NCI-H2196 (cell line): ENCODE results near the gene STXBP1.

ENCODE experiments used
- DNase-seq: peaks from one replicate; lab custom pipeline; 2025; ENCODE audit not compliant: unreplicated experiment; lab: John Stamatoyannopoulos, UW

The STXBP1 gene

DNA sequence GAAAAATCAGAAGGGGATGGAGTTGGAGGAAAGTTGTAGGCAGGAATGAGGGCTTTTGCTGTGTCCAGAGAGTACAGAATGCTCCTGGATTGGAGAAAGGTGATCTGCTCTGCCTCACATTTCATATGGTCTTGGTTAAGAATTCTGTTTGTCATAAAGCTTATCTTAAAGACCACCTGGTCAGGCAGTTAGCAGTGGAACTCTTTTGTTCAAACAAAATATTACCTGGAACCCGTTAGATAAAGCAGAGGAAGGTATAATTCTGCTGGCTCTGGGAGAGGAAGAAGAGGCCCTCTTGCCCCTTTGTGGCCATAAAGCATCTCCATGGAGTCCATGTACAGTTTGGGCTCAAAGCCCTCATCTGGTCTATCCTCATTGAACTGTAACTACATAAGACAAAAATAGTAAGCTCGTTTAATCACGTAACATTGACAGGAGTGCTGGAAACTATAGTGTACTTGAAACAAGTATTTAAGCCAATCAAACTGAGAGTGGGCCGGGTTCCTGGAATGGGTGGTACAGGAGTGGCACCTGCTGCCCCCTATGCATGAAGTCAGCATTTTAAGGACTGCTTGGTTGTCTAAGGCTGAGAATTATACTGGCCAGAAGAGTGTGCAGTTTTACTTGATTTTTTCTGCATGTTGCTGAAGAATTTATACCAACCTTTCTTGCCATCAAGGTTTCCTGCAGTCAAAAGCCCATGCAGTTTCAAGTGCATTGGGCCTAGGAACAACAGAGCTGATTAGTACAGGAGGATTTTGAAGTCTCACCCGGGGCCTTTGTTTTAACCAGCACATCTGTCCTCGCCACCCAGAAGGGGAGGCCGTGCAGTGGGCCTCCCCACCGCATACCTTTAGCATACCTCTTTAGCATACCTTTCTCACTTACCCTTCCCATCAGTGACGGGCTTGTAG, 39.9 kb downstream of the STXBP1 start:
- no peak for DNase-seq

DNA sequence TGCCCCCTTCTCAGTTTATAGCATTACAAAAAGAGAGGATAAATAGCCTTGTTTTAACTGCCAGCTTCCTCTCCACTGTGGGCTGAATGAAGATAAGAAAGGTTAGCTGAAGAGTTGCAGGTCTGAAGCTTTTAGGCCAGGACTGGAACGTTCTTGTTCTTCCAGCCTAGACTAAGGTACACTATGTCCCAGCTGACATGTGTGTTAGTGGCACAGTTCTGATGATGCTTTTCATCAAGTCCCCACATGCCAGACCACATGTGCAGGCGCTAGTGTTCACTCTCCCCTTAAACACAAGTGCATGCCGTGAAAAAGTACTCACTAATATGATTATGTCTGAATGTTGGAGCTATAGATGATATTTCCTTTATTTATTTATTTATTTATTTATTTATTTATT, 40.7 kb downstream of the STXBP1 start:
- DNase-seq = no peak

DNA sequence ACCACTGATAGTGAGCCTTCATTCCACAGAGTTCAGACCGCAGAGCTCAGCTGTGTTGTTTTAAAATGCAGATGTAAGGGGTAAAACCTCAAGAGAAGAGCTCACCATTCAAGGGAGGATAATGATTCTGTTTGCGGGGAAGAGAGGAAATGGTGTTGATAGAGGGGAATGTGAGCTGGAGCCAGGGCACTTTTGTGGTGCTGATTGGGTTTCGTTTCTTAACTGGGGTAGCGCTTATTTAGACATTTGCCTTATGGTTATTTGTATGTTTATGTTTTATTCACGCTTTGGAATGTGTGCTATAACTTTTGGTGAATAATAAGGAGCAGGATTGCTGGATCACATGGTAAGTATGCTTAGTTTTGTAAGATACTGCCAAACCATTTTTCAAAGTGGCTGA, 42.5 kb downstream of the STXBP1 start:
- no peak for DNase-seq

DNA sequence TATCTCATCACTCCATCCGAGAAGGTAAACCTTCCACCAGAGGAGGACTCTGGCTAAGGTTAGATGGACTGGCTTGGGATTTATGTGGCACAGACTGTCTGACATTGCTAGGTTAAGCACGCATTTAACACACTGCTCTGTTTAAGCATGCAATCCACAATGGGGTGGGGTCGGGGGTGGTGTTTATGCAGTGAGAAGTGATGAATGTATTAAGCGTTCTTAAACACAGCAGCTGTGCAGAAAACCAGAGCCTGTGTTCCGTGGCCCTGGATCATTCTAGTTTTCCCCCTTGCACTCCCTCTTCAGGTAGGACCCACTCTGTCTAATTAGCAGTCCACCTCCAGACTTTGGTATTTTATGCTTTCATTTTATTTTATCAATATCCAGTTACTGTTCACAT, 46.4 kb downstream of the STXBP1 start:
- DNase-seq = no peak

DNA sequence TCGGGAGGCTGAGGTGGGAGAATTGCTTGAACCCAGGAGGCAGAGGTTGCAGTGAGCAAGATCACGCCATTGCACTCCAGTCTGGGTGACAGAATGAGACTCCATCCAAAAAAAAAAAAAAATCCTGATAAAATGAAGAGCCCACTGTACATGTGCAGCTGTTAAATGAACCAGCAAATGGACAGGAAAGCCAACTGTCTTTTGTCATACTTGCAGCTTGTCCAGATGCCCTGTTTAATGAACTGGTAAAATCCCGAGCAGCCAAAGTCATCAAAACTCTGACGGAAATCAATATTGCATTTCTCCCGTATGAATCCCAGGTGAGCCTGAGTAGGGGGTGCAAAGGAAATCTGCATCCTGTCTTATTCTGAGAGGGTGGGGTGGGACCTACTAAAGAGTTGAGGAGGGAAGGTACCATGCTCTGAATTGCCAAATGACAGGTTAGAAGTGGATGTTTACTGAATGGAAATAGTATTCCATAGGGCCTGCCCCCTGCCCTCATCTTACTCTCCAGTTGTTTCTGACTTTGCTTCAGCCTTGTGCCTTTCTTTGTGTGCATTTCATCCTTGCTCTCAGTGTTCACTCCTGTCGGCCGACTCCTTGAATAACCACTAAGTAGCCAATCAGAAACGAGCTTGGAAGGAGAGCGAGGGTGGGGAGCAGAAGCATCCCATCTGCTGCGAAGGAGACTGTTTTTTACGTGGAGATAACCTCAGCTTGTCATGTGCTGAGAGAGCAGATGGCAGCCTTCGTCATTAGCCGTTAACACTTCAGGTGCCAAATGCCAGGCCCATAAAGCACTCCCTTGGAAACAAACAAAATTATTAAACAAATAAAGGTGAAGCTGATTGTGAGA, 49.0 kb downstream of the STXBP1 start:
- peak; percentile 27 for DNase-seq

DNA sequence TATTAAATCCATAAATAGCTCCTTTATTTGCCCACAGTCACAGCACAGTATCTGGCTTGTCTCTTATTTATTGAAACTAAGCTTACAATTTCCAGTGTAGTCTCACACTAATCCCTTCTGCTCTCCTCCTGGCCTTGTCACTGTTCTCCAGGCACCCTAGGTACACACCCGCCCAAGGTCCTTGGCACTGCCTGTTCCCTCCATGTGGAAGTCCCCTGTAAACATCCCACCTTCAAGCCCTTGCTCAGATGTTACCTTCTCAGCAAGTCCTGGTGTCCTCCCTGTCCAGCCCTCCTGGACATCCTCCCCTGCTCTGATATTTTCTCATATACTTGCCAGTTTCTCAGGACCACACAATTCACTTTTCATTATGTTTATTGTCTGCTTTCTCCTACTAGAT, 50.5 kb downstream of the STXBP1 start:
- DNase-seq = no peak

DNA sequence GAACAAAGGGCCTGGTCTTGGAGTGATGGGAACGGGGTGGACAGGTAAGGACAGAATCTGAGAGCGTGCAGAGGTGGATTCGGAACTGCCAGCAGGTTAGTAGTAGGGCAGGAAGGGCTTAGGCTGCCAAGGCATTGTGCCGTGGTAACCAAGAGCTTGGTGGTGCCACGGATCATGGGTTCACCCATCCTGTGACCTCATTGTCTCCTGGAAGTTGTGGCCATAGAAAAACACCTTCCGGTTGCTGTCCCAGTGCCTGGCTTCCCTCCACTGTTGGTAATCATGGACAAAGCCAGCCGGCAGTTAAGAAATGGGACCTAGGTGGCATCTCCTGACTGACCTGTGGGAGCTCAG, 52.2 kb downstream of the STXBP1 start:
- DNase-seq = no peak

DNA sequence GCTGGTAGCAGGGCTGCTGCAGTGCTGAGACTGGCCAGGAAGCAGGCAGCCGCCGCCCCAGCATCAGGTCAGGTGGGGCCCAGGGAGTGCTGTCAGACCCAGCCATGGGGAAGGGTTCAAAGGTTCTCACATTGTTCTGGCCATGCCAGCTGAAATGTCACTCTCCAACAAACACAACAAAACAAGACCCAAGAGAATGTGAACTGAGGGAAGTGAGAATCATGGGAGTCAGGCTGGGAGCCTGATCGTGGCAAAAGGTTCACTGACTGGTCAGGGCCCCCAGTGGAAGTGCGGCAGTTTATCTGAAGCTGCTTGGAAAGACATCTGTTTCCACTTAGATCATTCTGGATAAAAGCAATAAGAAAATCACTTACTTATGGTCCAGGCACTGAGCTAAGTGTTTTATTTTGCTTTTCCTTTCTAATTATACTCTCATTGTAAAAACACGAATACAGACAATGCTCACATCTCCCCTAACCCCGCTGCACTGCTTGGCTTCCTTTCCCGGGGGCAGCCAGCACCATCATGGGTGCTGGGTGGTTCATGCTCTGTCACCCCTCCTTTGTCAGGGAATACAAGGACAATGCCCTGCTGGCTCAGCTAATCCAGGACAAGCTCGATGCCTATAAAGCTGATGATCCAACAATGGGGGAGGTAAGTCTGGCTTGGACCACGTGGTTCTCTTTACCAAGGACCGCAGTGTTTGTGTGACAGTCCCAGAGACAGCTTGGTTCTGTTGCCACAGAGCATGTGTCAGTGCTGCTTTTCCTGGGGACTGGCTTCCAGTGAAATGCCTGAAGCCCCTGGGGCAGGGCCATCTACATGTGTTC, 52.8 kb downstream of the STXBP1 start:
- DNase-seq = no peak

DNA sequence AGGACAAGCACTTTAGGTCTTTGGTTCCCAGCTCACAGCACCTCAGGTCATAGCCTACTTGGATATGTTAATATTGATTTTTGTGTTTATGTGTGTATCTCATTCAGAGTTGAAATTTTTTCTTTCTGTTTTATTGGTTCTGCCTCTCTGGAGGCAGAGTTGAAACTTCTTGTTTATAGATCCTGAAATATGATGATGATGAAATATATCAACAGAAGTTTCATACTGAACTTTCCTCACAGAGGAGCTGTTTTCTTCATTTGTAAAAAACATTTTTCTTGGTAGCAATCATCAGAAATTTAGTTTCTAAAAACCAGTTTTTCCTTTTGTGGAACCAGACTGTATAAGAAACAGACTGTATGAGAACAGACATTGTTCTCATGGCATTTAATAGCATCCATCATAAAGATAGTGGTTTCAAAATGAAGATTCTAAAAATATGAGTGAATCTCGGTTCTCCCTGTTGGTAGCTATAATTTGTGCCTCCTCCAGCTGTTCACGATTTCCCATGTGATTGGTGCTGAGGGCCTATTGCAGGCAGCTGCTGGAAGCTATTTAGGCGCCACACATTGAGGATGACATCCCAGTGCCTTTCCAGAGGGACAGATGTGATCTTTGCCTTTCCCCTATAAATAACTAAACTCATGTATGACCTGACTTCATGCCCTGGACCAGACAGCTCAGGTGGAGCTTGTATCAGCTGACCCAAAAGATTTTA, 55.2 kb downstream of the STXBP1 start:
- DNase-seq = no peak

DNA sequence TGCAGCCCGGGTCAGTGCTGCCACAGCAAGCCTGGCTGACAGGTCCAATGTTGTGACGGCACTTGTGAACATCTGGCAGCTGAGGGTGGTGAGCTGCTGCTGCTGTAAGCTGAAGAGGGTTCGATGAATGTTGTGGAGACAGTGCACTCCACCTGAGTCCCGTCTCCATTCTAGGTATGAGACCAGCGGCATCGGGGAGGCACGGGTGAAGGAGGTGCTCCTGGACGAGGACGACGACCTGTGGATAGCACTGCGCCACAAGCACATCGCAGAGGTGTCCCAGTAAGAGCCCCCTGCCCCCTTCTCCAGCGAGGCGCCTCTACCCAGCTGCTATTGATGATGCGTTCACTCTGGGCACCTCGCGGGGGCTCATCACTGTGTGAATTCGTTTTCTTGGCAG, 55.8 kb downstream of the STXBP1 start:
- DNase-seq = no peak

DNA sequence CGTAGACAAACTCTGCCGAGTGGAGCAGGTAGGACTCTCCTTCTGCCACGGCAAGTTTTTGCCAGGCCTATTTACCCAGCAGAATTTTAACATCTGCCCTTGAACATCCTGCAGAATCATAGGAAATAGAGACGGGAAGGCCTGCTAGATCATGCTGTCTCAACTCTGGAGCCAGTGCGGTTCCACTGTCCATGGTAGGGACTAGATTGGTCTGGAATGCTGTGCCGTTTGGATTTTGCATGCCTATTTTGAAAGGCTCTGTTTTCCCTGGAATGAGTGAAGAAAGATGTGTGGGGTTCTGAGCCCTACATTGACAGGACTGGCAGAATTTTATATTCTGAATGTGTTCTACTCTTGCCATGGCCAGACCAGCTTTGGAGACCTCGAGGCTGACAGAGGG, 61.2 kb downstream of the STXBP1 start:
- DNase-seq = no peak

DNA sequence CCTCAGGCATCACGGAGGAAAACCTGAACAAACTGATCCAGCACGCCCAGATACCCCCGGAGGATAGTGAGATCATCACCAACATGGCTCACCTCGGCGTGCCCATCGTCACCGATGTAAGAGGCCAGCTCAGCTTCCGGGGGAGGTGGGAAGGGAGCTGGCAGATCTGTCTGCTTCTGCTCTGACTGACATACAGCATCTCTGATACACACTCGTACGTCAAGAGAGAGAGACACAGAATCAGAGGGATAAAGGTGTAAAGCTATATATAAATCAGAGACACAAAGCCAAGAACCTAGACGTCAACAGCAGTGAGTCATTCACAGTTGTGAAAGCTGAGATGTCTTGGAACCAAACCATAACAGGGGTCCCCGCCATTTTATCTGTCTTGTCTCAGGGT, 64.6 kb downstream of the STXBP1 start:
- DNase-seq = no peak

DNA sequence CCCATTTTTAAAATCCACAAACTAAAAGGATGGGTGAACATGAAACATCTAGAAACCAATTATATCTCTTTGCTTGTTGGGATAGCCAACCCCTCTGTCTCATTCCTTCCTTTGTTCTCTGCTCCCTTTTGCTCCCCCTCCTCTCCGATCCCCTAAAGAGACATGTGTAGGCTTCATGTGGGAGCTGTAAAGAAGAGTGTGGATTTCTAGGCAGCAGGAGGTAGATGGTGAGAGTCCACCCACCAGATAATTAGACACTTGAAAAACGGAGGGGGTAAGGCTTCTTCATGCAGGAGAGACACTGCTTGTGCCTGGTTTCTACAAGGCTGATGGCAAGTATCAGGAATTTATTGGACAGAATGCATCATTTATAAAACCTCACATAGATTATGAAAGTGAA, 67.4 kb downstream of the STXBP1 start:
- DNase-seq = no peak

DNA sequence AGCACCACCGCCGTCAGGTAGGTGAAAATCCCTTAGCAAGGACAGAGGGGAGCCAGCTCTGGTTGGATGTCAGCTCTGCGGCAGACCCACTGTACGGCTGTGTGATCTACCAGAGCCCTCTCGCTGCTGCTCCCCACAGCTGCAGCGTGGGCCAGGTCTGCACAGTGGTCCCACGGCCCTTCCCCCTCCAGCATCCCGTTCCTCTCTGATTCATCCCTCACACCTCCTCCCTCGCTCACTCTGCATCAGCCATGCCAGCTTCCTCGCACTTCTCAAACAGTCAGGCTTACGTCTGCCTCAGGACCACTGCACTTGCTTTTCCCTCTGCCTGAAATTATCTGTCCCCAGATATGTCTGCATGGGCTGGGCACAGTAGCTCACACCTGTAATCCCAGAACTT, 68.1 kb downstream of the STXBP1 start:
- DNase-seq = no peak

DNA sequence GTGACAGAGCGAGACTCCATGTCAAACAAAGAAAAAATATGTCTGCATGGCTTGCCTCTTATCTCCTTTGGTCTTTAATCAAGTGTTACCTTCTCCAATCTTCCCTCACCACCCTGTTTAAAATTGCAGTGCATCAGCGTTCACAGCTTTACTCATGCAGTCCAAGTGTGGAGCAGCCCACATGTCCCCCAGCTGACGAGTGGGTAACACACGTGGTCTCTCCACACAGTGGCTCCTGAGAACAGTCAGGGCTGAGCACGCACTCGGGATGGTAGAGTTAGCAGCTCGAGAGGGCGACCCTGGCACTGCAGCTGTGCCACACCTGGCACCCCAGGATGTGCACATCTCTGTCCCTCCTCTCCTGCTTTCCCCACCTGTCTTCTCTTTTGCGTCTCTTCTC, 68.8 kb downstream of the STXBP1 start:
- DNase-seq = no peak

DNA sequence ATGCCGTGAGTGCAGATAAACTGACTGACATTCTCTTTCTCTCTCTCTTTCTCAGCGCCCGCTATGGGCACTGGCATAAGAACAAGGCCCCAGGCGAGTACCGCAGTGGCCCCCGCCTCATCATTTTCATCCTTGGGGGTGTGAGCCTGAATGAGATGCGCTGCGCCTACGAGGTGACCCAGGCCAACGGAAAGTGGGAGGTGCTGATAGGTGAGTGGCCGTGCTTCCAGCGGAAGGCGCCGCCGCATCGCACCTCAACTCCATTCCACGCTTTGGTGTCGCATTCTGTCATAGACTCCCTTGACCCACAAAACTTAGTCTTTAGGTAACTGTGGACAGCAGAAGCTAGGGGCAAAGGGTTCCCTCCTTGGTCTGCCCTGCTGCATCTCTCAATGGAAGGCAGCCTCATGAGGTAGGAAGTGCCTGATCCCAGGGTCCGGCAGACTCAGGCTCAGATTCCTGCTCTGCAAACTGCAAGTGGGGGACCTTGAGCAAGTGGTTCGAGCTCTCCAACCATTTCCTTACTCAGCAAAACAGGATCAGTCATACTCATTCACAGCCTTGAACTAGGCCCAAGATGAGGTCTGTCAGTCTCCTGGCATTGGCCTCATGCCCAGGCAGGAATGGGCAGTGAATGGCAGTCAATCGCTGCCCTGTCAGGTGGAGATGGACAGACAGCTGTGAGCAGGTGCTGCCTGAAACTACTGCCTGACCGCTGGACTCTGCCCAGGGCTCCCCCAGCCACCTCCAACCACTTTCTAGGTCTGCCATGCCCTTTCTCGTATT, 70.5 kb downstream of the STXBP1 start:
- peak; percentile 21 for DNase-seq

DNA sequence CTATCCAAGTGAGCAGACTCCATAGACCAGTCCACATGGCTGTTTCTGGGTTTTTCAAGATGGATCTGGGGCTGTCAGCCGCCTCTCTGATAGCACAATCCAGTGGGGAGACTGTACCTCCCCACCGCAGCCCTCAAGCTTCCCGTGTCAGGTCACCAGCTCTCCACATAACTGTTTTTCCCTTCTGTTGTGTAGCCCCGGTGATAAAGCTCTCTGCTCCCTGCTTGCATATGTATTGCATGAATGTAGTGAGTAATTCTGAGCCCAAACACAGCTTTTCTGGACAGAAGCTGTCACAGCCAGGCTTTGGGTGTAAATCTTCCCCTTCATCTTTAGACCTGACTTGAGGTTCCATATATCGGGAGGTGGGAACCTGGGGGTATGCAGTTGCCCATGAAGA, 71.6 kb downstream of the STXBP1 start:
- no peak for DNase-seq

DNA sequence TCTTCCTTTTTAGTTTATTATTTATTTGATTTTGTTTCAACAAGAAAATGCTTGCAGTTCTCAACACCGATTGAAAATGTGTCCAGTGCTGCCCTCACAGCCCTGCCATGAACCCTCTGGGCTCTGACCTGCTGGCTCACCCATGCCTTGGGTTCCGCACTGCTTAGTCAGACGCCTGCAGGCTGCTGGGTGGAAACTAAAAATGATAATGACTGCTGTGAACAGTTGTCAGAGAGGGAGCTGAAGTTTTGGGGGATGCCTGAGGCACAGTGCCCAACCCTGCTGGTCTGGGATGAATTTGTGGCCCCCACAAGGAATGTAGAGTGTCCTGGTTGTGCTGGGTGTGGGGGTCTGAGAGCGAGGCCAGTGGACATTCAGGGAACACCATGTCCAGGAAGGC, 72.5 kb downstream of the STXBP1 start:
- no peak for DNase-seq

DNA sequence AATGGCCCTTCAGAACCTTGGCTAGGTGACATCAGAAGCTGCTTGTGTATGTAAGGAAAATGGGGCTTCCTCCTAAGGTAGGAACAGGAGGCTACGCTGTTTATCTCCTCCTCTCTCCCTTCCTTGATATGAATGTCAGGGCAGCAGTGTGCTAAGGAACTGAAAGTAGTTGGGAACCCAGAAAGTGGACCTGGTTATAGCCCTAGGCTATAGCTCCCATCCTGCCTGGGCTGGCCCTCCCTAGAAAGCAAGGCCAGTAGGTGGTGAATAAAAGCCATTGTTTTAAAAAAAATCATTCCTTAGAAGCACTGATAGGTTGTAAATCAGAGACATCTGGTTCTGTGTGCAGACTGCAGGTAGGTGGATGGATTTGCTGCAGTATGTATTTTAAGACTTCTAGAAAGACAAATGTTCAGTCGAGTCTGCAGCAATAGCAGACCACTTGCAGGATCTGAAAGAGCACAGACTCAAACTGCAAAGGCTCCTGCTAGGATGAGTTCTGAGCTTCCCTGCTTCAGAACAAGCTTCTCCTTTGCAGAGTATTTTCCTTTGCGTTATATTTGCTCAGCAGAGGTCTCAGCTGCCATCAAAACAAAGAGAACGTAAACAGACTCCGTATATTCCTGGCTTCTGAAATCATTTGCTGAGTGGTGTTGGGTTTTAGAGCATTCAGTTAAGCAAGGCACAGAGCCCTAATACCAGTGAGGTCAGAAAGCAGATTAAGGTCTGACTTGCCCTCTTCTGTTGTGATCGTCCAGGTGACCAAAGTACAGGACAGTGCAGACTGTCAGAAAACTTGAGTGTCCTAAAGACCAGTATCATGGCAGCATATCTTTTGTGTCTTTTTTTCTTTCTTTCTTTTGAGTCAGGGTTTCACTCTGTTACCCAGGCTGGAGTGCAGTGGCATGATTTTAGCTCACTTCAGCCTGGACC, 74.7 kb downstream of the STXBP1 start:
- DNase-seq = peak; percentile 28
